D721Med (cell line): Measurements from ENCODE around the gene NEMP2.

ENCODE experiments used
- DNase-seq: peaks from one replicate; pipeline ENCODE4 v3.0.0; 2011; ENCODE audit warnings: low spot score; ENCODE audit not compliant: insufficient read length
- FAIRE-seq: peaks from 2 replicates; lab custom pipeline; 2011; peaks lifted over from hg19 to GRCh38; lab: Jason Lieb, UNC
- TF ChIP-seq, protein P1 (sequence below): IDR thresholded peaks from 2 replicates; pipeline ENCODE4 v1.5.1; 2012; ENCODE audit warnings: mild to moderate bottlenecking, control low read depth; ENCODE audit not compliant: insufficient read depth; ENCODE audit errors: missing control alignments

NEMP2 gene

GRCh38 chr2:190532581-190532980 is 1.9 kb downstream of the NEMP2 start:
- DNase-seq (no peak), FAIRE-seq (no peak)
- TF ChIP-seq, protein P1, sequence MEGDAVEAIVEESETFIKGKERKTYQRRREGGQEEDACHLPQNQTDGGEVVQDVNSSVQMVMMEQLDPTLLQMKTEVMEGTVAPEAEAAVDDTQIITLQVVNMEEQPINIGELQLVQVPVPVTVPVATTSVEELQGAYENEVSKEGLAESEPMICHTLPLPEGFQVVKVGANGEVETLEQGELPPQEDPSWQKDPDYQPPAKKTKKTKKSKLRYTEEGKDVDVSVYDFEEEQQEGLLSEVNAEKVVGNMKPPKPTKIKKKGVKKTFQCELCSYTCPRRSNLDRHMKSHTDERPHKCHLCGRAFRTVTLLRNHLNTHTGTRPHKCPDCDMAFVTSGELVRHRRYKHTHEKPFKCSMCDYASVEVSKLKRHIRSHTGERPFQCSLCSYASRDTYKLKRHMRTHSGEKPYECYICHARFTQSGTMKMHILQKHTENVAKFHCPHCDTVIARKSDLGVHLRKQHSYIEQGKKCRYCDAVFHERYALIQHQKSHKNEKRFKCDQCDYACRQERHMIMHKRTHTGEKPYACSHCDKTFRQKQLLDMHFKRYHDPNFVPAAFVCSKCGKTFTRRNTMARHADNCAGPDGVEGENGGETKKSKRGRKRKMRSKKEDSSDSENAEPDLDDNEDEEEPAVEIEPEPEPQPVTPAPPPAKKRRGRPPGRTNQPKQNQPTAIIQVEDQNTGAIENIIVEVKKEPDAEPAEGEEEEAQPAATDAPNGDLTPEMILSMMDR: no peak

- no peak for FAIRE-seq
- TF ChIP-seq, protein P1: no peak
- DNase-seq: no peak
These were observed 4.1 kb downstream of the NEMP2 start for GRCh38 chr2:190530248-190530900.

DNA sequence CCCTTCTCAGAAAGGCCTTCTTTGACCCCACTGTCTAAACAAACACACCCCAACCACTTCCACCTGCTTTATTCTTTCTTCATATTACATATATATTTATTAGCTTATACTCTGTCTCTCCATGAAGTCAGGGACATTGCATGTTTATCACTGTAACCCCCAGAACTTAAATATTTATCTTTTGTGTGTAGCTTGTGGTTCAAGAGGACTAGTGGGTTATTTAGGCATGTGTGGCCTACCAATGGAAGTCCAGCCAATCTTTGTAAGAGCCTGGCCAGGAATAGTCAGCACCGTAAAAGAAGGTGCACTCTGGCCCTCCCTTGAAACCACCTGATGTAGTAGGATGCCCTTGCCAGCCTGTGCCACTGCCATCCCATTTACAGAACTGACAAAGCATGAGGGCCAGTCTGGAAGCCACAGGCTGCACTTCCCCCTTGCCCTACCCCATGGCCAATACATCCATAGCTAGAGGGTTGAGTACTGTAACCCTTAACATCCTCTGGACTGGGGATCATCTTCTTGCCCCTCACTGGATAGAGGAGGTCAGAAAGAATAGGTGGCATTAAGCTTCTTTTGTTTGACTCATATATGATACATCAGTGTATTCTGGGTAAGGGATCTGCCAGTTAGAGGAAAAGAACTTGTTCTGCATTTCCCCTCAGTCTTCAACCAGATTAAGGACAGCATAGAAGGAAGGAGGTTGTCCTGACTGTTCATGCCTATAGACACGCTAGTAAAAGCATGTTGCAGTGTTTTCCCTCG is 4.9 kb downstream of the NEMP2 start:
- no peak for DNase-seq

DNA sequence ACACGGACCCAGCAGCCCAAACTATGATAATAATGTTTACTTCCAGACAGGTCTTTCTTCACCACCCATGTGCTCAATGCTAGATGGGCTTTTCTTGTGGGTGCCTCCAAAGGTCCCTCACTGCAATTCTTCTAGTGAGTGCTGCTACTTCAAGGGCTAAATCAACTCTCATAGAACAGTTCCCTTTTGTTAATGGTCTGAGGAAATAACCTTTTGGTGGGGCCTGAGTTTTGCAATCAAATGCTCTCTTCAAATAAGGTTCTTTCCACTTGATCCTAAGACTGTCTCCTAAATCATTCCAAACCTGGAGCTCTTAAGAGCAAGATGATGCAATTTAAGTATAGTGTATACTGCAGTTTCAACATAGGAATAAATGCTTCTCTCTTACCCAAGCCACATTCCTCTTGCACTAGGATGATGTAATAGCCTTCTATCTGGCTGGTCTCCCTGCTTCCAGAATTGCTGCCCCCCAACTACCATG is 6.0 kb downstream of the NEMP2 start:
- TF ChIP-seq, protein P1: no peak
- FAIRE-seq (no peak), DNase-seq (no peak)

More for the DNA sequence above, 4.9 kb downstream of the NEMP2 start:
- TF ChIP-seq, protein P1: no peak
- FAIRE-seq: no peak

DNA sequence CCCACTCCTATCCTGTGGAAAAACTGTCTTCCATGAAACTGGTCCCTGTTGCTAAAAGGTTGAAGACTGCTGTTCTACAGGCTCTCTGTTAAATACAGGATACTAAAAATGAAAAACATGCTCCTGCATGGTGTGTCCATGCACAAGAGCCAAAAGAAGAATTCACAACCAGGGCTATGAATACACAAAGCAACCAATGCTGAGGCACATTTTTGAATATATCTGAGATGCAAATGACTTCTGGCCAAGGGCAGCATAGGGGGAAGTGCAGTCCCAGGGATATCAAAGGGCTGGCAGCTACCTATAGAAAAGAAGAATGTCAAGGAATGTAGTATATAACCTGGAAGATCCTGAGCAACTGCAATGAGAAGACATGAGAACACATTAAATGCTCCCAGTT is 6.6 kb downstream of the NEMP2 start:
- no peak for FAIRE-seq
- TF ChIP-seq, protein P1: no peak
- no peak for DNase-seq

- no peak for DNase-seq
- FAIRE-seq: no peak
- TF ChIP-seq, protein P1: no peak
These were observed 7.3 kb downstream of the NEMP2 start for GRCh38 chr2:190527214-190527613.
